Measurements from ENCODE around the gene MITF.

Gene MITF

GRCh38 chr3:69762768-69763229 is 23.5 kb downstream of the MITF start:
- H3K27ac ChIP-seq (ENCODE audit: low read depth, low read length, poor library complexity, severe bottlenecking), result no peak overlapping the region
- no peaks in the 10 kb centered on the region for H3F3A ChIP-seq (ENCODE audit: insufficient read depth, low read length)
- TF ChIP-seq CTCF (IDR thresholded peaks at IDR 0.05; ENCODE audit: low read length), result no peak
- no peak for TF ChIP-seq EZH2 (IDR thresholded peaks at IDR 0.05; ENCODE audit: borderline replicate concordance, low read length)
- no peak overlapping the region for H3K4me2 ChIP-seq (ENCODE audit: low read length)
- H4K20me1 ChIP-seq (ENCODE audit: insufficient read depth, low read length), result no peaks in the 10 kb centered on the region
- H3K79me2 ChIP-seq (ENCODE audit: insufficient read depth, low read length), result no peaks in the 10 kb centered on the region
- no peak overlapping the region for H3K9ac ChIP-seq (ENCODE audit: low read length)
- no peaks in the 10 kb centered on the region for H3K9me3 ChIP-seq (ENCODE audit: low read length)
- no peaks in the 10 kb centered on the region for H3K9me2 ChIP-seq (ENCODE audit: low read depth, low read length)
- H3K27me3 ChIP-seq (ENCODE audit: insufficient read depth, low read length), result no peaks in the 10 kb centered on the region
- H2AFZ ChIP-seq (ENCODE audit: low read length), result no peak overlapping the region
- no peaks in the 10 kb centered on the region for H3K36me3 ChIP-seq (ENCODE audit: insufficient read depth, low read length)
- H3K4me1 ChIP-seq (ENCODE audit: insufficient read depth, low read length, severe bottlenecking), result no peaks in the 10 kb centered on the region
- H3K4me3 ChIP-seq (ENCODE audit: low read depth, low read length, poor library complexity, severe bottlenecking), result no peak overlapping the region

GRCh38 chr3:69763458-69763857 is 24.2 kb downstream of the MITF start:
- Histone ChIP-seq H3K9ac (ENCODE audit: low read length) (no peak overlapping the region), H3K9me2 (ENCODE audit: low read depth, low read length) (no peaks in the 10 kb centered on the region), H3K4me1 (ENCODE audit: insufficient read depth, low read length, severe bottlenecking) (no peaks in the 10 kb centered on the region), H2AFZ (ENCODE audit: low read length) (no peak overlapping the region), H3K4me2 (ENCODE audit: low read length) (no peak overlapping the region), H3K79me2 (ENCODE audit: insufficient read depth, low read length) (no peaks in the 10 kb centered on the region), H4K20me1 (ENCODE audit: insufficient read depth, low read length) (no peaks in the 10 kb centered on the region), H3K4me3 (ENCODE audit: low read depth, low read length, poor library complexity, severe bottlenecking) (no peak overlapping the region), H3K36me3 (ENCODE audit: insufficient read depth, low read length) (no peaks in the 10 kb centered on the region), H3K27me3 (ENCODE audit: insufficient read depth, low read length) (no peaks in the 10 kb centered on the region), H3F3A (ENCODE audit: insufficient read depth, low read length) (no peaks in the 10 kb centered on the region), H3K9me3 (ENCODE audit: low read length) (no peaks in the 10 kb centered on the region), H3K27ac (ENCODE audit: low read depth, low read length, poor library complexity, severe bottlenecking) (no peak overlapping the region)
- TF ChIP-seq EZH2 (IDR thresholded peaks at IDR 0.05; ENCODE audit: borderline replicate concordance, low read length) (no peak), CTCF (IDR thresholded peaks at IDR 0.05; ENCODE audit: low read length) (no peak)

GRCh38 chr3:69764121-69764741 is 25.0 kb downstream of the MITF start:
- Histone ChIP-seq H3K27ac (ENCODE audit: low read depth, low read length, poor library complexity, severe bottlenecking) (no peak overlapping the region), H4K20me1 (ENCODE audit: insufficient read depth, low read length) (no peaks in the 10 kb centered on the region), H3K4me1 (ENCODE audit: insufficient read depth, low read length, severe bottlenecking) (no peaks in the 10 kb centered on the region), H3K27me3 (ENCODE audit: insufficient read depth, low read length) (no peaks in the 10 kb centered on the region), H2AFZ (ENCODE audit: low read length) (no peak overlapping the region), H3K9me2 (ENCODE audit: low read depth, low read length) (no peaks in the 10 kb centered on the region), H3K79me2 (ENCODE audit: insufficient read depth, low read length) (no peaks in the 10 kb centered on the region), H3K9me3 (ENCODE audit: low read length) (no peaks in the 10 kb centered on the region), H3K4me3 (ENCODE audit: low read depth, low read length, poor library complexity, severe bottlenecking) (no peak overlapping the region), H3K36me3 (ENCODE audit: insufficient read depth, low read length) (no peaks in the 10 kb centered on the region), H3K4me2 (ENCODE audit: low read length) (no peak overlapping the region), H3K9ac (ENCODE audit: low read length) (no peak overlapping the region), H3F3A (ENCODE audit: insufficient read depth, low read length) (no peaks in the 10 kb centered on the region)
- TF ChIP-seq EZH2 (IDR thresholded peaks at IDR 0.05; ENCODE audit: borderline replicate concordance, low read length), result no peak
- no peak for TF ChIP-seq CTCF (IDR thresholded peaks at IDR 0.05; ENCODE audit: low read length)

Measured in OCI-LY1 (cell line).